Endodermal cell (in vitro differentiated cells): ENCODE data around the gene A3GALT2. TPM values are rescaled to one million over a fixed set of nuclear protein-coding genes. Genes with fewer than 3 reads are reported as not detected.

ENCODE experiments used
- DNase-seq: peaks from one replicate; pipeline ENCODE4 v3.0.0-alpha.2; 2017
- H3K27ac ChIP-seq: 2 replicates; pipeline ENCODE4 v1.5.1; 2013; ENCODE audit warnings: mild to moderate bottlenecking, low read depth, low read length, moderate library complexity
- H3K27me3 ChIP-seq: 2 replicates; pipeline ENCODE4 v1.6.1; 2013; ENCODE audit warnings: mild to moderate bottlenecking, low read length, moderate library complexity; ENCODE audit not compliant: insufficient read depth, control insufficient read depth, poor library complexity, severe bottlenecking
- H3K36me3 ChIP-seq: 2 replicates; pipeline ENCODE4 v1.7.0; 2013; ENCODE audit warnings: mild to moderate bottlenecking, low read length, moderate library complexity; ENCODE audit not compliant: control insufficient read depth, insufficient read depth
- H3K4me1 ChIP-seq: one replicate; pipeline ENCODE4 v1.7.0; 2013; ENCODE audit warnings: low read length; ENCODE audit not compliant: control insufficient read depth, insufficient read depth
- H3K4me3 ChIP-seq: 2 replicates; pipeline ENCODE4 v1.5.1; 2013; ENCODE audit warnings: mild to moderate bottlenecking, low read length, moderate library complexity
- H3K9ac ChIP-seq: 2 replicates; pipeline ENCODE4 v1.6.1; 2013; ENCODE audit warnings: mild to moderate bottlenecking, low read length, moderate library complexity; ENCODE audit not compliant: poor library complexity, severe bottlenecking; ENCODE audit errors: extremely low read depth
- H3K9me3 ChIP-seq: 2 replicates; pipeline ENCODE4 v1.6.1; 2013; ENCODE audit warnings: mild to moderate bottlenecking, low read length, moderate library complexity; ENCODE audit not compliant: control insufficient read depth
- H3K27ac Mint-ChIP-seq: 2 replicates; pipeline ENCODE4 v1.8.0; 2020; ENCODE audit warnings: mixed read lengths
- H3K27me3 Mint-ChIP-seq: 2 replicates; pipeline ENCODE4 v1.8.0; 2021; ENCODE audit warnings: mild to moderate bottlenecking, mixed read lengths; ENCODE audit not compliant: insufficient read depth
- H3K36me3 Mint-ChIP-seq: 2 replicates; pipeline ENCODE4 v1.8.0; 2020; ENCODE audit warnings: low read depth, mixed read lengths
- H3K4me1 Mint-ChIP-seq: 2 replicates; pipeline ENCODE4 v1.8.0; 2020; ENCODE audit warnings: mixed read lengths
- H3K4me3 Mint-ChIP-seq: 2 replicates; pipeline ENCODE4 v1.8.0; 2020; ENCODE audit warnings: mild to moderate bottlenecking, moderate library complexity, mixed read lengths
- H3K9me3 Mint-ChIP-seq: 2 replicates; pipeline ENCODE4 v1.8.0; 2020; ENCODE audit warnings: mild to moderate bottlenecking, mixed read lengths
- WGBS, 2 experiments: methylation state at CpG; one replicate each; pipeline versions ENCODE4 v1.1.5 to v1.1.7; 2013; ENCODE audit warnings: missing lambda C conversion rate in 2 of 2, mixed read lengths in 1 of 2; ENCODE audit not compliant: insufficient coverage in 1 of 2, insufficient read length in 1 of 2; 5-methylcytosine and 5-hydroxymethylcytosine counted together
- total RNA-seq, 2 donors: library from RNA; stranded (reverse); fragmentation: NEBNext Ultra II Directional in 1 of 2; extraction: Animal tissue kit (Norgen Biotek cat#: 25700) in 1 of 2; gene quantifications; 2 replicates in 1 of 2; 3 replicates in 1 of 2; pipeline ENCODE4 v1.2.1, GENCODE V29; 2021
- TF ChIP-seq, protein P1 (sequence below): fragments of 200-600 bp; sonication (generic); conservative IDR thresholded peaks from 2 replicates; pipeline ENCODE4 v1.5.0; 2021; ENCODE audit warnings: antibody characterized with exemption, mild to moderate bottlenecking

Gene A3GALT2
- total RNA-seq, 2 donors from 2014 or later: not detected

DNA sequence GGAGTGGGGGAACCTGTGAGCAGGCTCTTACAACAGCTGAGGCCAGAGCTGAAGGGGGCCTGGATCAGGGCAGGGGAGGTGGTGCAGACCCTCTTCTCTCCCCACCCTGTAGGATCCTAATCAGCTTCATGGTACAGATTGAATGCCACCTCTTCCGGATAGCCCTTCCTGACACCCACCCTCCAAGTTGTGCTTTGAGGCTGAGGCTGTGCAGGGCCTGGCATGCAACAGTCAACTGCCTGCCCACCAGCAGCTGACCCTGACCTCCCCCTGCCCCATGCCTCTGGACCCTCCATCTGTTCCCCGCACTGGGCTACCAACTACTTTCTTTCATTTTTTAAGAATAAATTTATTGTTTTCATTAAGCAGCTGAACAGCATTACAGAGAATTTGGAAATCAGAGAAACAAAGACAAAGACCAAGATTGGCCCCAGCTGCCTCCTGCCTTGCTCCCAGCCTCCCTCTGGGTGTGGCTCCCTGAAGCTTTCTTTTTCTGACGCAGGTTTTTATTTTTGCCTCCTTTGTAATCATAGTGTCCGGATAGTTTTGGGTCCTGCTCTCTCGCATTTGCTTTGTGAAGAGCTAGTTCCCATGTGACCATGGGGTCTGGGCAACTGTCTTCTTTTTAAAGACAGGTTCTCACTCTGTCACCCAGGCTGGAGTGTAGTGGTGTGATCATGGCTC is 51.8 kb downstream of the A3GALT2 start:
- TF ChIP-seq, protein P1, sequence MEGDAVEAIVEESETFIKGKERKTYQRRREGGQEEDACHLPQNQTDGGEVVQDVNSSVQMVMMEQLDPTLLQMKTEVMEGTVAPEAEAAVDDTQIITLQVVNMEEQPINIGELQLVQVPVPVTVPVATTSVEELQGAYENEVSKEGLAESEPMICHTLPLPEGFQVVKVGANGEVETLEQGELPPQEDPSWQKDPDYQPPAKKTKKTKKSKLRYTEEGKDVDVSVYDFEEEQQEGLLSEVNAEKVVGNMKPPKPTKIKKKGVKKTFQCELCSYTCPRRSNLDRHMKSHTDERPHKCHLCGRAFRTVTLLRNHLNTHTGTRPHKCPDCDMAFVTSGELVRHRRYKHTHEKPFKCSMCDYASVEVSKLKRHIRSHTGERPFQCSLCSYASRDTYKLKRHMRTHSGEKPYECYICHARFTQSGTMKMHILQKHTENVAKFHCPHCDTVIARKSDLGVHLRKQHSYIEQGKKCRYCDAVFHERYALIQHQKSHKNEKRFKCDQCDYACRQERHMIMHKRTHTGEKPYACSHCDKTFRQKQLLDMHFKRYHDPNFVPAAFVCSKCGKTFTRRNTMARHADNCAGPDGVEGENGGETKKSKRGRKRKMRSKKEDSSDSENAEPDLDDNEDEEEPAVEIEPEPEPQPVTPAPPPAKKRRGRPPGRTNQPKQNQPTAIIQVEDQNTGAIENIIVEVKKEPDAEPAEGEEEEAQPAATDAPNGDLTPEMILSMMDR: no peak
- no peaks in the 10 kb centered on the region for H3K4me1 ChIP-seq
- no peaks in the 10 kb centered on the region for H3K9me3 Mint-ChIP-seq
- no peak overlapping the region for H3K4me3 ChIP-seq
- no peak overlapping the region for H3K9ac ChIP-seq
- no peak overlapping the region for H3K4me3 Mint-ChIP-seq
- no peaks in the 10 kb centered on the region for H3K27me3 Mint-ChIP-seq
- H3K27me3 ChIP-seq: no peaks in the 10 kb centered on the region
- 95 to 100% methylated on average over 3 to 5 of the region's 5 CpGs for WGBS, 2 experiments
- DNase-seq: no peak
- H3K36me3 Mint-ChIP-seq: no peaks in the 10 kb centered on the region
- H3K36me3 ChIP-seq: peaks cover 22% of the 10 kb centered on the region
- H3K27ac Mint-ChIP-seq: peak overlapping the region; percentile 15
- H3K27ac ChIP-seq: no peak overlapping the region
- no peaks in the 10 kb centered on the region for H3K9me3 ChIP-seq
- H3K4me1 Mint-ChIP-seq: peaks cover 13% of the 10 kb centered on the region

DNA sequence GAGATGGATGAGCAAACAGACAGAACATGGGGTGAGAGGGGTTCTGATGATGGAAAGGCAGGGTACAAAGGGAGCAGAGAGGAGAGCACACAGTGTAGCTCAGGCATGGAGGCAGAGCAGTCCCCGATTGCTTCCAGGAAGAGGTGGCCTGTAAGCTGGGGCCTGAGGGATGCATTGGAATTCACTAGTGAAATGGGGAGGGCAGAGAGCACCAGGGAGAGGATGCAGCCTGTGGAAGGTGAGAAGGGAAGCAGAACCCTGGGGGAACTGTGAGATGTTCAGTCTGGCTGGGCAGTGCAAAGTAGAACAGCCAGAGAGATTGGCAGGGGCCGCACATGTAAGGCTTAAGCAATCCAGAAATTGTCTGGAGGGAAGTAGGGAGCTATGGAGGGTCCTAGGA is 52.4 kb downstream of the A3GALT2 start:
- TF ChIP-seq, protein P1: no peak
- Histone ChIP-seq H3K27me3 (no peaks in the 10 kb centered on the region), H3K4me3 (no peak overlapping the region), H3K9me3 (no peaks in the 10 kb centered on the region), H3K4me1 (no peaks in the 10 kb centered on the region), H3K27ac (no peak overlapping the region), H3K36me3 (peaks cover 16% of the 10 kb centered on the region), H3K9ac (no peak overlapping the region)
- 96% methylated on average over 2 of the region's 2 CpGs for WGBS, 2 experiments
- Mint-ChIP-seq H3K27me3 (no peaks in the 10 kb centered on the region), H3K9me3 (no peaks in the 10 kb centered on the region), H3K27ac (peak overlapping the region; percentile 13), H3K4me1 (peaks cover 13% of the 10 kb centered on the region), H3K4me3 (no peak overlapping the region), H3K36me3 (no peaks in the 10 kb centered on the region)
- no peak for DNase-seq

DNA sequence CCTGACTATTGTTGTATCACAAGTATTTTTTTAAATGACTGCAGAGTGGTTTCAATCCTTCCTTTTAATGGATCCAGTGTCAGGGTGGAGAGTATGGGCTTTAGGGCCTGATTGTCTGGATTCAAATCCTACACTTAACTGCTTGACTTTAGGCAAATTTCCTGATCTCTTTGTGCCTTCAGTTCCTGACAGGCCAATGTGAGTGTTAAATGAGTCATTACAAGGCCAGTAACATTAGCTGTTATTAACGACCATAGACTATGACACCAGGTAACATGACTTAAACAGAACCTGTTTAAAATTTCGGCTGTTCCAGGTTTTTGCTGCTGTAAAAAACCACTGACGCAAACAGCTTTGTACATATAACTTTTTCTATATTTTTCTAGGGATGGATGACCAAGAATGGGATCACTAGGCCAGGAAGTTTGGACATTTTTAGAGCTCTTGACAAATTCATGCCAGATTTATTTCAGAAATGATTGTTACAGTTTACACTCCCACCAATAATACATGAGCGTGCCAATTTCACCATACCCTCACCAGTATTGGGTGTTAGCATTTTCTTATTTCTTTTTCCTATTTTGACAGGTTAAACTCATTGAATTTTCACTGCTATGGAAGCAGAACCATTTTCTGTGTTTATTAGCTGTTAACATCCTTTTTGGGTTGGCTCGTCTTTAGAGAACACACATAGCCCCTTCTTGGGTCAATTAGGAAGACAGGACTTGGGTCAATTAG is 53.3 kb downstream of the A3GALT2 start:
- no peak overlapping the region for H3K4me3 Mint-ChIP-seq
- Histone ChIP-seq H3K27ac (no peak overlapping the region), H3K27me3 (no peaks in the 10 kb centered on the region), H3K4me3 (no peak overlapping the region), H3K9ac (no peak overlapping the region), H3K4me1 (no peaks in the 10 kb centered on the region), H3K36me3 (peaks cover 18% of the 10 kb centered on the region), H3K9me3 (no peaks in the 10 kb centered on the region)
- peaks cover 5% of the 10 kb centered on the region for H3K36me3 Mint-ChIP-seq
- H3K27me3 Mint-ChIP-seq: no peaks in the 10 kb centered on the region
- no peak overlapping the region for H3K27ac Mint-ChIP-seq
- no peaks in the 10 kb centered on the region for H3K9me3 Mint-ChIP-seq
- H3K4me1 Mint-ChIP-seq: peaks cover 13% of the 10 kb centered on the region
- DNase-seq: no peak
- TF ChIP-seq, protein P1: no peak
- WGBS, 2 experiments: 94 to 96% methylated on average over 5 of the region's 5 CpGs
